Measurements from ENCODE around the gene ALDH2.

DNA sequence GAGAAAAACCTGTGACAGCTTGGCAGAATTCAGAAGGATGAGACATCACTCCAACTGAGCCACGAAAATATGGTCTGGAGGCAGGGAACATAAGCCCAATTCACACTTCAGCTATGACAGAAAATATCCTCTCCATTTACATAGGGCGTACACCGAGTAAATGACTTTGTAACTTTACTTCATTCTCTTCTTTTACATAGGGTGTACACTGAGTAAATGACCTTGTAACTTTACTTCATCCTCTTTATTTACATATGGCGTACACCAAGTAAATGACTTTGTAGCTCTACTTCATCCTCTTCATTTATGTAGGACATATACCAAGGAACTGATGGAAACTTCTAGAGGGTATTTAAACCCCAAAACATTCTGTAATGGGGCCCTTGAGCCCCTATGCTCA lies 61.2 kb downstream of the ALDH2 start:
- TF ChIP-seq, protein P1, sequence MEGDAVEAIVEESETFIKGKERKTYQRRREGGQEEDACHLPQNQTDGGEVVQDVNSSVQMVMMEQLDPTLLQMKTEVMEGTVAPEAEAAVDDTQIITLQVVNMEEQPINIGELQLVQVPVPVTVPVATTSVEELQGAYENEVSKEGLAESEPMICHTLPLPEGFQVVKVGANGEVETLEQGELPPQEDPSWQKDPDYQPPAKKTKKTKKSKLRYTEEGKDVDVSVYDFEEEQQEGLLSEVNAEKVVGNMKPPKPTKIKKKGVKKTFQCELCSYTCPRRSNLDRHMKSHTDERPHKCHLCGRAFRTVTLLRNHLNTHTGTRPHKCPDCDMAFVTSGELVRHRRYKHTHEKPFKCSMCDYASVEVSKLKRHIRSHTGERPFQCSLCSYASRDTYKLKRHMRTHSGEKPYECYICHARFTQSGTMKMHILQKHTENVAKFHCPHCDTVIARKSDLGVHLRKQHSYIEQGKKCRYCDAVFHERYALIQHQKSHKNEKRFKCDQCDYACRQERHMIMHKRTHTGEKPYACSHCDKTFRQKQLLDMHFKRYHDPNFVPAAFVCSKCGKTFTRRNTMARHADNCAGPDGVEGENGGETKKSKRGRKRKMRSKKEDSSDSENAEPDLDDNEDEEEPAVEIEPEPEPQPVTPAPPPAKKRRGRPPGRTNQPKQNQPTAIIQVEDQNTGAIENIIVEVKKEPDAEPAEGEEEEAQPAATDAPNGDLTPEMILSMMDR (optimal IDR thresholded peaks at IDR 0.05 in 1 of 3, IDR thresholded peaks at IDR 0.05 in 1 of 3, conservative IDR thresholded peaks at IDR 0.05 in 1 of 3; ENCODE audit: extremely low read depth in 1 of 3, insufficient read depth in 2 of 3, low read length in 3 of 3), result no peak
- TF ChIP-seq EZH2 (IDR thresholded peaks at IDR 0.05; ENCODE audit: low read length), result no peak

All from keratinocyte (primary cell).